ENCODE data around the gene LINC00237.

GRCh38 chr20:21133917-21134622 lies 27.9 kb upstream of the LINC00237 start:
- TF ChIP-seq CTCF (IDR thresholded peaks at IDR 0.05), result no peak
- TF ChIP-seq POLR2A (IDR thresholded peaks at IDR 0.05), result no peak
- no peak for TF ChIP-seq EP300 (IDR thresholded peaks at IDR 0.05)
- no peak for TF ChIP-seq POLR2AphosphoS5 (IDR thresholded peaks at IDR 0.05)
